HepG2 (cell line): ENCODE data around the gene MGAT2. TPM values are rescaled to one million over a fixed set of nuclear protein-coding genes. Genes with fewer than 3 reads are reported as not detected.

Experiments used
- CSRNP2 ChIP-seq: sonication (generic); formaldehyde crosslinking; conservative IDR thresholded peaks from 2 replicates; pipeline ENCODE4 v1.8.0; 2022; ENCODE audit warnings: low read depth, missing genetic modification reagents
- IRF9 ChIP-seq: sonication (generic); formaldehyde crosslinking; IDR thresholded peaks from 2 replicates; pipeline ENCODE4 v1.8.0; 2022; ENCODE audit warnings: missing genetic modification reagents, mild to moderate bottlenecking, borderline replicate concordance
- KAT8 ChIP-seq: IDR thresholded peaks from 2 replicates; pipeline ENCODE4 v1.6.1; 2016; ENCODE audit warnings: missing genetic modification reagents, missing compliant biosample characterization
- MIER2 ChIP-seq: IDR thresholded peaks from 2 replicates; pipeline ENCODE4 v1.6.1; 2016; ENCODE audit warnings: missing biosample characterization, missing genetic modification reagents
- RFX5 ChIP-seq: IDR thresholded peaks from 2 replicates; pipeline ENCODE4 v1.6.1; 2011; ENCODE audit warnings: low read depth, low read length, improper control_type of control experiment
- SALL1 ChIP-seq: sonication (generic); formaldehyde crosslinking; IDR thresholded peaks from 2 replicates; pipeline ENCODE4 v1.8.0; 2022; ENCODE audit warnings: mild to moderate bottlenecking, missing genetic modification reagents
- SOX6 ChIP-seq, 2 experiments: fragments of 450-650 bp in 1 of 2; sonication (generic) in 1 of 2; formaldehyde crosslinking in 1 of 2; IDR thresholded peaks; 2 replicates each; pipeline versions ENCODE4 v1.4.0 to v1.6.1; 2017 to 2020; ENCODE audit warnings: antibody characterized with exemption in 1 of 2, mild to moderate bottlenecking in 1 of 2, missing genetic modification reagents in 1 of 2
- TBP ChIP-seq: sonication (generic); formaldehyde crosslinking; IDR thresholded peaks from 2 replicates; pipeline ENCODE4 v1.5.0; 2020; ENCODE audit warnings: missing genetic modification reagents
- TCF12 ChIP-seq, 2 experiments: fragments of 450-650 bp in 1 of 2; sonication (generic) in 1 of 2; formaldehyde crosslinking in 1 of 2; IDR thresholded peaks; 2 replicates each; pipeline versions ENCODE4 v1.6.1 to v1.8.0; 2017 to 2022; ENCODE audit warnings: antibody characterized with exemption in 1 of 2, mild to moderate bottlenecking in 1 of 2, missing genetic modification reagents in 1 of 2, moderate library complexity in 1 of 2
- TEAD2 ChIP-seq: sonication (generic); formaldehyde crosslinking; IDR thresholded peaks from 2 replicates; pipeline ENCODE4 v1.9.0; 2021; ENCODE audit warnings: missing genetic modification reagents
- YEATS2 ChIP-seq: sonication (generic); formaldehyde crosslinking; IDR thresholded peaks from 2 replicates; pipeline ENCODE4 v1.4.0; 2020; ENCODE audit warnings: missing genetic modification reagents, borderline replicate concordance
- ZBTB2 ChIP-seq: sonication (generic); formaldehyde crosslinking; IDR thresholded peaks from 2 replicates; pipeline ENCODE4 v1.8.0; 2022; ENCODE audit warnings: low read depth, missing genetic modification reagents
- ZMAT3 ChIP-seq: sonication (generic); formaldehyde crosslinking; conservative IDR thresholded peaks from 2 replicates; pipeline ENCODE4 v1.7.0; 2021; ENCODE audit warnings: missing genetic modification reagents
- ZNF180 ChIP-seq: sonication (generic); formaldehyde crosslinking; IDR thresholded peaks from 2 replicates; pipeline ENCODE4 v1.4.0; 2020; ENCODE audit warnings: low read depth, missing genetic modification reagents, borderline replicate concordance
- ZNF20 ChIP-seq: sonication (generic); formaldehyde crosslinking; IDR thresholded peaks from 2 replicates; pipeline ENCODE4 v1.4.0; 2020; ENCODE audit warnings: mild to moderate bottlenecking, moderate library complexity, missing genetic modification reagents
- ZNF33B ChIP-seq: sonication (generic); formaldehyde crosslinking; IDR thresholded peaks from 2 replicates; pipeline ENCODE4 v1.5.1; 2020; ENCODE audit warnings: mild to moderate bottlenecking, missing genetic modification reagents
- ZNF350 ChIP-seq: sonication (generic); formaldehyde crosslinking; IDR thresholded peaks from 2 replicates; pipeline ENCODE4 v1.4.0; 2020; ENCODE audit warnings: mild to moderate bottlenecking, low read depth, missing genetic modification reagents, borderline replicate concordance
- ZNF609 ChIP-seq: sonication (generic); formaldehyde crosslinking; IDR thresholded peaks from 2 replicates; pipeline ENCODE4 v1.4.0; 2020; ENCODE audit warnings: mild to moderate bottlenecking, missing genetic modification reagents, borderline replicate concordance
- ZNF780A ChIP-seq: sonication (generic); formaldehyde crosslinking; IDR thresholded peaks from 2 replicates; pipeline ENCODE4 v1.8.0; 2022; ENCODE audit warnings: mild to moderate bottlenecking, missing genetic modification reagents, moderate library complexity
- polyA plus RNA-seq, 8 experiments: library from polyadenylated mRNA; depleted of rRNA in 3 of 8; stranded (reverse) in 7 of 8; unstranded in 1 of 8; fragments of >200 nt; fragmentation: Illumina TruSeq in 4 of 8; extraction: Trizol in 4 of 8; gene quantifications; 2 replicates each; pipeline versions ENCODE4 v1.2.1 to v1.2.3, GENCODE V29; 2011 to 2016; ENCODE audit warnings: low read depth in 4 of 8, missing spikeins in 1 of 8, mixed read lengths in 1 of 8; ENCODE audit not compliant: insufficient read depth in 1 of 8
- total RNA-seq, 5 experiments: library from RNA; depleted of rRNA; stranded (reverse); fragments of >200 nt; fragmentation: Illumina TruSeq; extraction: Trizol; gene quantifications; 2 replicates each; pipeline ENCODE4 v1.2.3, GENCODE V29; 2016; ENCODE audit warnings: low read depth in 1 of 5

The MGAT2 gene
- total and polyA plus RNA-seq, 2 of the 13 experiments (the other 11 are each of a cell fraction or from before 2014, with no cell fraction given) = 12.9 to 51.9 TPM

- no peak for TF ChIP-seq ZNF780A (CRISPR knock-in tag)
- 0 out of 2 replicates have a peak, but pooled peaks have one; percentile 15 for TF ChIP-seq TEAD2 (CRISPR knock-in tag)
- TF ChIP-seq TBP (CRISPR knock-in tag) = no peak
- TF ChIP-seq MIER2 (CRISPR knock-in tag) = no peak
- TF ChIP-seq TCF12 (IDR thresholded peaks at IDR 0.05) = no peak
- no peak for TF ChIP-seq TCF12 (CRISPR knock-in tag; IDR thresholded peaks at IDR 0.05)
- TF ChIP-seq ZNF33B (CRISPR knock-in tag) = peak; percentile 43; the same call in 1 of the 2 replicates
- no peak for TF ChIP-seq CSRNP2 (CRISPR knock-in tag)
- TF ChIP-seq SOX6 (IDR thresholded peaks at IDR 0.05) = no peak
- no peak; the same call in 1 of the 2 replicates for TF ChIP-seq SOX6 (CRISPR knock-in tag; IDR thresholded peaks at IDR 0.05)
- no peak for TF ChIP-seq ZBTB2 (CRISPR knock-in tag)
- peak; percentile 72 for TF ChIP-seq ZNF350 (CRISPR knock-in tag)
- TF ChIP-seq RFX5 = 0 out of 2 replicates have a peak, but pooled peaks have one; percentile 4
- TF ChIP-seq ZNF20 (CRISPR knock-in tag) = no peak
- TF ChIP-seq YEATS2 (CRISPR knock-in tag) = peak; percentile 72; the same call in 1 of the 2 replicates
- TF ChIP-seq KAT8 (CRISPR knock-in tag) = peak; percentile 87
- TF ChIP-seq ZNF609 = peak; percentile 1; the same call in 1 of the 2 replicates
- peak; percentile 91 for TF ChIP-seq ZMAT3 (CRISPR knock-in tag)
- TF ChIP-seq IRF9 = peak; percentile 70; the same call in 1 of the 2 replicates
- 0 out of 2 replicates have a peak, but pooled peaks have one; percentile 56 for TF ChIP-seq ZNF180
- peak; percentile 60 for TF ChIP-seq SALL1 (CRISPR knock-in tag)
Measured at GRCh38 chr14:49620182-49621113, at the start of gene MGAT2, which contains the start of gene RPL36AL (continued).
